HEK293 (cell line): ENCODE results near the gene NOS1.

ENCODE experiments used
- CTCF ChIA-PET: fragments of 350-600 bp; formaldehyde crosslinking; extraction: SDS; loops from one replicate; lab custom pipeline; 2021; ENCODE audit warnings: antibody characterized with exemption; lab: Yijun Ruan, JAX
- POLR2A ChIA-PET: fragments of 300-600 bp; formaldehyde crosslinking; extraction: SDS; loops from one replicate; lab custom pipeline; 2020; ENCODE audit warnings: antibody characterized with exemption, inconsistent platforms; lab: Yijun Ruan, JAX
- H3K27ac ChIP-seq: fragments of 200-500 bp; sonication (Bioruptor generic); 2 replicates; pipeline ENCODE4 v1.5.1; 2014; ENCODE audit warnings: low read depth, low read length, control low read depth, inconsistent platforms; ENCODE audit errors: extremely low read depth
- H3K36me3 ChIP-seq, 2 experiments: fragments of 200-500 bp in 1 of 2; sonication (Bioruptor generic) in 1 of 2; 1 replicate in 1 of 2; 2 replicates in 1 of 2; pipeline ENCODE4 v1.5.1; 2014 to 2017; ENCODE audit warnings: inconsistent platforms in 2 of 2, low read length in 2 of 2; ENCODE audit not compliant: control insufficient read depth in 2 of 2, insufficient read depth in 1 of 2
- H3K4me1 ChIP-seq: fragments of 200-500 bp; sonication (Bioruptor generic); 2 replicates; pipeline ENCODE4 v1.5.1; 2014; ENCODE audit warnings: mild to moderate bottlenecking, low read length, inconsistent platforms; ENCODE audit not compliant: control insufficient read depth, insufficient read depth
- H3K4me3 ChIP-seq: 2 replicates; pipeline ENCODE4 v1.5.1; 2011; ENCODE audit warnings: low read depth, mild to moderate bottlenecking, control low read depth, low read length, moderate library complexity
- H3K9me3 ChIP-seq: fragments of 200-500 bp; sonication (Bioruptor generic); 2 replicates; pipeline ENCODE4 v1.5.1; 2014; ENCODE audit warnings: low read depth, low read length, inconsistent platforms; ENCODE audit not compliant: control insufficient read depth, insufficient read depth
- GFI1B ChIP-seq: fragments of 450-650 bp; formaldehyde crosslinking; IDR thresholded peaks from 2 replicates; pipeline ENCODE4 v1.5.1; 2016; ENCODE audit warnings: missing biosample characterization, missing genetic modification characterization
- ZBTB26 ChIP-seq: fragments of 450-650 bp; formaldehyde crosslinking; optimal IDR thresholded peaks from 2 replicates; pipeline ENCODE3; 2016; ENCODE audit warnings: missing biosample characterization, mild to moderate bottlenecking, missing genetic modification characterization
- ZBTB8A ChIP-seq: fragments of 450-650 bp; formaldehyde crosslinking; IDR thresholded peaks from 2 replicates; pipeline ENCODE4 v1.5.1; 2016; ENCODE audit warnings: missing biosample characterization, missing genetic modification characterization
- ZFP37 ChIP-seq: fragments of 450-650 bp; formaldehyde crosslinking; IDR thresholded peaks from 2 replicates; pipeline ENCODE4 v1.5.1; 2016; ENCODE audit warnings: missing biosample characterization, missing genetic modification characterization
- ZNF280D ChIP-seq: fragments of 450-650 bp; formaldehyde crosslinking; IDR thresholded peaks from 2 replicates; pipeline ENCODE4 v1.5.1; 2016; ENCODE audit warnings: missing biosample characterization, missing genetic modification characterization
- ZNF416 ChIP-seq: fragments of 450-650 bp; formaldehyde crosslinking; IDR thresholded peaks from 2 replicates; pipeline ENCODE4 v1.5.1; 2016; ENCODE audit warnings: missing biosample characterization, missing genetic modification characterization
- ZNF555 ChIP-seq: fragments of 450-650 bp; formaldehyde crosslinking; conservative IDR thresholded peaks from 2 replicates; pipeline ENCODE4 v1.5.1; 2017; ENCODE audit warnings: missing biosample characterization, mild to moderate bottlenecking, missing genetic modification characterization, inconsistent platforms
- ZNF600 ChIP-seq: fragments of 450-650 bp; formaldehyde crosslinking; IDR thresholded peaks from 2 replicates; pipeline ENCODE4 v1.5.1; 2016; ENCODE audit warnings: missing biosample characterization, missing genetic modification characterization
- ZNF701 ChIP-seq: fragments of 450-650 bp; formaldehyde crosslinking; IDR thresholded peaks from 2 replicates; pipeline ENCODE4 v1.5.1; 2016; ENCODE audit warnings: missing biosample characterization, missing genetic modification characterization
- ZNF791 ChIP-seq: fragments of 450-650 bp; formaldehyde crosslinking; IDR thresholded peaks from 2 replicates; pipeline ENCODE4 v1.5.1; 2016; ENCODE audit warnings: missing biosample characterization, missing genetic modification characterization
- TF ChIP-seq, protein P1 (sequence below): fragments of 450-650 bp; formaldehyde crosslinking; IDR thresholded peaks from 2 replicates; pipeline ENCODE4 v1.5.1; 2016; ENCODE audit warnings: missing biosample characterization, missing genetic modification characterization, borderline replicate concordance
- TF ChIP-seq, protein P2 (sequence below): fragments of 450-650 bp; formaldehyde crosslinking; IDR thresholded peaks from 2 replicates; pipeline ENCODE4 v1.5.1; 2016; ENCODE audit warnings: missing biosample characterization, missing genetic modification characterization
- TF ChIP-seq, protein P3 (sequence below): fragments of 450-650 bp; formaldehyde crosslinking; IDR thresholded peaks from 2 replicates; pipeline ENCODE4 v1.5.1; 2016; ENCODE audit warnings: missing biosample characterization, missing genetic modification characterization

NOS1 gene

GRCh38 chr12:117277875-117278274 lies 83.6 kb downstream of the NOS1 start:
- ChIA-PET CTCF (interaction anchor here (1.0 kb wide), 2 partner anchors 44 to 65 kb away, joined by 3 read pairs; no protein-coding TSS in a partner anchor), POLR2A (no interaction called here)
- Histone ChIP-seq H3K4me3 (no peak overlapping the region), H3K4me1 (no peaks in the 10 kb centered on the region), H3K36me3 (no peaks in the 10 kb centered on the region), H3K27ac (no peak overlapping the region), H3K9me3 (no peaks in the 10 kb centered on the region)
- no peak for TF ChIP-seq ZNF701 (tag by site-specific recombination)
- TF ChIP-seq GFI1B (tag by site-specific recombination) = no peak
- TF ChIP-seq, protein P1, sequence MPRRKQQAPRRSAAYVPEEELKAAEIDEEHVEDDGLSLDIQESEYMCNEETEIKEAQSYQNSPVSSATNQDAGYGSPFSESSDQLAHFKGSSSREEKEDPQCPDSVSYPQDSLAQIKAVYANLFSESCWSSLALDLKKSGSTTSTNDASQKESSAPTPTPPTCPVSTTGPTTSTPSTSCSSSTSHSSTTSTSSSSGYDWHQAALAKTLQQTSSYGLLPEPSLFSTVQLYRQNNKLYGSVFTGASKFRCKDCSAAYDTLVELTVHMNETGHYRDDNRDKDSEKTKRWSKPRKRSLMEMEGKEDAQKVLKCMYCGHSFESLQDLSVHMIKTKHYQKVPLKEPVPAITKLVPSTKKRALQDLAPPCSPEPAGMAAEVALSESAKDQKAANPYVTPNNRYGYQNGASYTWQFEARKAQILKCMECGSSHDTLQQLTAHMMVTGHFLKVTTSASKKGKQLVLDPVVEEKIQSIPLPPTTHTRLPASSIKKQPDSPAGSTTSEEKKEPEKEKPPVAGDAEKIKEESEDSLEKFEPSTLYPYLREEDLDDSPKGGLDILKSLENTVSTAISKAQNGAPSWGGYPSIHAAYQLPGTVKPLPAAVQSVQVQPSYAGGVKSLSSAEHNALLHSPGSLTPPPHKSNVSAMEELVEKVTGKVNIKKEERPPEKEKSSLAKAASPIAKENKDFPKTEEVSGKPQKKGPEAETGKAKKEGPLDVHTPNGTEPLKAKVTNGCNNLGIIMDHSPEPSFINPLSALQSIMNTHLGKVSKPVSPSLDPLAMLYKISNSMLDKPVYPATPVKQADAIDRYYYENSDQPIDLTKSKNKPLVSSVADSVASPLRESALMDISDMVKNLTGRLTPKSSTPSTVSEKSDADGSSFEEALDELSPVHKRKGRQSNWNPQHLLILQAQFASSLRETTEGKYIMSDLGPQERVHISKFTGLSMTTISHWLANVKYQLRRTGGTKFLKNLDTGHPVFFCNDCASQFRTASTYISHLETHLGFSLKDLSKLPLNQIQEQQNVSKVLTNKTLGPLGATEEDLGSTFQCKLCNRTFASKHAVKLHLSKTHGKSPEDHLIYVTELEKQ = no peak
- TF ChIP-seq ZNF280D = no peak
- no peak for TF ChIP-seq ZNF791 (tag by site-specific recombination)

DNA sequence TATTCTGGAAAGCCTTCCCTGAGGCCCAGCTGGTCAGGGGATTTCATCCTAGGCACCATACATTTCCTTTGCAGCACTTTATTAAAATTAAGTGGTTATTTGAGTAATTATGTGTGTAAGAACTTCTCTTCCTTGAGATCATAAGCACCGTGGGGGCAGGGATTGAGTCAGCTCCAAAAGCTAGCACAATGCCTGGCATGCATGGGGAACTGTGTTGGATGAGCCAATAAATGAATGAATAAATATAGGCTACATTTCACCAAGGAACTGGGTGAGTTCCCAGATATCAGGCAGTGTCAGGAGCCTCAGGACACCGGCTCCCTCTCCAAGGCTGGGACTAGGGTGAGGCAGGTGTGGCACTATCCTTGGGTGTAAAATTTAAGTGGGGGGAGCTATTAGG lies 88.3 kb downstream of the NOS1 start:
- TF ChIP-seq, protein P2, sequence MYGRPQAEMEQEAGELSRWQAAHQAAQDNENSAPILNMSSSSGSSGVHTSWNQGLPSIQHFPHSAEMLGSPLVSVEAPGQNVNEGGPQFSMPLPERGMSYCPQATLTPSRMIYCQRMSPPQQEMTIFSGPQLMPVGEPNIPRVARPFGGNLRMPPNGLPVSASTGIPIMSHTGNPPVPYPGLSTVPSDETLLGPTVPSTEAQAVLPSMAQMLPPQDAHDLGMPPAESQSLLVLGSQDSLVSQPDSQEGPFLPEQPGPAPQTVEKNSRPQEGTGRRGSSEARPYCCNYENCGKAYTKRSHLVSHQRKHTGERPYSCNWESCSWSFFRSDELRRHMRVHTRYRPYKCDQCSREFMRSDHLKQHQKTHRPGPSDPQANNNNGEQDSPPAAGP (tag by site-specific recombination) = no peak
- no peak for TF ChIP-seq ZFP37
- no peak for TF ChIP-seq ZBTB26
- TF ChIP-seq ZNF600 (tag by site-specific recombination) = no peak
- TF ChIP-seq ZBTB8A (tag by site-specific recombination) = no peak
- TF ChIP-seq, protein P3, sequence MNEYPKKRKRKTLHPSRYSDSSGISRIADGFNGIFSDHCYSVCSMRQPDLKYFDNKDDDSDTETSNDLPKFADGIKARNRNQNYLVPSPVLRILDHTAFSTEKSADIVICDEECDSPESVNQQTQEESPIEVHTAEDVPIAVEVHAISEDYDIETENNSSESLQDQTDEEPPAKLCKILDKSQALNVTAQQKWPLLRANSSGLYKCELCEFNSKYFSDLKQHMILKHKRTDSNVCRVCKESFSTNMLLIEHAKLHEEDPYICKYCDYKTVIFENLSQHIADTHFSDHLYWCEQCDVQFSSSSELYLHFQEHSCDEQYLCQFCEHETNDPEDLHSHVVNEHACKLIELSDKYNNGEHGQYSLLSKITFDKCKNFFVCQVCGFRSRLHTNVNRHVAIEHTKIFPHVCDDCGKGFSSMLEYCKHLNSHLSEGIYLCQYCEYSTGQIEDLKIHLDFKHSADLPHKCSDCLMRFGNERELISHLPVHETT = no peak
- TF ChIP-seq ZNF555 (tag by site-specific recombination) = no peak
- no peak for TF ChIP-seq ZNF416 (tag by site-specific recombination)
- POLR2A ChIA-PET = no interaction called here
- Histone ChIP-seq H3K36me3 (no peaks in the 10 kb centered on the region), H3K4me1 (no peaks in the 10 kb centered on the region), H3K27ac (no peak overlapping the region), H3K9me3 (no peaks in the 10 kb centered on the region), H3K4me3 (no peak overlapping the region)
- CTCF ChIA-PET = interaction anchor here (0.7 to 1.0 kb wide), 3 partner anchors 34 to 481 kb away, joined by 3 to 5 read pairs (median 3); no protein-coding TSS in a partner anchor
